GM19023 (cell line): ENCODE measurements around the gene PKLR.

Experiments used
- ATAC-seq: cut with Tn5 transposase; IDR thresholded peaks from one replicate; pipeline ENCODE4 v1.9.1; 2021; ENCODE audit warnings: mild to moderate bottlenecking, moderate library complexity; ENCODE audit not compliant: unreplicated experiment

The PKLR gene

GRCh38 chr1:155285631-155286044 lies 15.6 kb downstream of the PKLR start:
- no peak for ATAC-seq

- ATAC-seq, result no peak
Measured at GRCh38 chr1:155285063-155285462, 16.2 kb downstream of the PKLR start.

GRCh38 chr1:155284476-155284875 lies 16.8 kb downstream of the PKLR start:
- no peak for ATAC-seq

GRCh38 chr1:155282488-155283091 lies 18.6 kb downstream of the PKLR start:
- no peak for ATAC-seq

GRCh38 chr1:155279268-155279667 lies 22.0 kb downstream of the PKLR start:
- no peak for ATAC-seq

GRCh38 chr1:155278689-155279160 lies 22.5 kb downstream of the PKLR start:
- ATAC-seq, result no peak

- no peak for ATAC-seq
Measured at GRCh38 chr1:155277902-155278688, 23.1 kb downstream of the PKLR start.

- ATAC-seq, result peak; percentile 64
Measured at GRCh38 chr1:155277070-155277901, 24.0 kb downstream of the PKLR start, which contains the start of gene HCN3. HCN3 (plus strand) TSS chr1:155277463; CDS start chr1:155277591, 128 bp downstream.

- peak; percentile 75 for ATAC-seq
Measured at GRCh38 chr1:155273343-155274245, 27.6 kb downstream of the PKLR start, which contains the start of gene CLK2. CLK2 (minus strand) TSS chr1:155273504; CDS start chr1:155270977, 2,527 bp downstream.

- peak; percentile 40 for ATAC-seq
Measured at GRCh38 chr1:155272466-155273342, 28.5 kb downstream of the PKLR start.

GRCh38 chr1:155269381-155269780 lies 31.9 kb downstream of the PKLR start:
- ATAC-seq, result no peak

GRCh38 chr1:155268630-155269029 lies 32.6 kb downstream of the PKLR start:
- ATAC-seq, result no peak

- ATAC-seq, result no peak
Measured at GRCh38 chr1:155267373-155267772, 33.9 kb downstream of the PKLR start.

GRCh38 chr1:155266553-155266952 lies 34.7 kb downstream of the PKLR start:
- ATAC-seq, result no peak

- no peak for ATAC-seq
Measured at GRCh38 chr1:155263067-155263466, 38.2 kb downstream of the PKLR start.

GRCh38 chr1:155261852-155262673 lies 39.2 kb downstream of the PKLR start, which contains the start of gene SCAMP3:
SCAMP3 (minus strand) TSS chr1:155262360; CDS start chr1:155262151, 209 bp downstream.
- peak; percentile 94 for ATAC-seq

GRCh38 chr1:155261493-155261851 lies 39.8 kb downstream of the PKLR start:
- no peak for ATAC-seq

- ATAC-seq, result no peak
Measured at GRCh38 chr1:155260276-155260675, 41.0 kb downstream of the PKLR start.
